ENCODE results near the gene SPARCL1.

Gene SPARCL1

DNA sequence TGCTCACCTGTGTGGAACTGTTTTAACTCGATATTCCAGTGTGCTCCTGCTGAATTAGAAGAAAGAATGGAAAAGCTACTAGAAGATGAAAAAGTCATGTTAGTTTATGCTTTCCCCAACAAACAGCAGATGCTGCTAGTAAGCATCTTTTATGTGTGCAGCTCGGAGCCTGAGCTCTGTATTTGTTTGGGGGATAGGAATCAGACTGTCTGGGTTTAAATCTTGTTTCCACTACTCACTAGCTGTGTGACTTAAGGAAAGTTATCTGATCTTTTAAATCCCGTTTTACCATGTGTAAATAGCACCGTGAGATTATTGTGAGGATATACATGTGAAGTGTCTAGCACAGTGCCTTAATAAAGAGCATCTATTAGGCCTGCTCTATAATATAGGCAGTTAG lies 24.0 kb upstream of the SPARCL1 start:
- H3K27ac Mint-ChIP-seq, result no peak overlapping the region
- DNase-seq, result no peak
- no peaks in the 10 kb centered on the region for H3K9me3 Mint-ChIP-seq
- H3K4me1 Mint-ChIP-seq, result no peaks in the 10 kb centered on the region
- H3K36me3 Mint-ChIP-seq, result no peaks in the 10 kb centered on the region
- CTCF ChIA-PET, result interaction anchor here (0.7 kb wide), 1 partner anchor 9 kb away, joined by 3 read pairs; no protein-coding TSS in a partner anchor
- H3K27me3 Mint-ChIP-seq, result peaks cover 19% of the 10 kb centered on the region
- no peak overlapping the region for H3K4me3 Mint-ChIP-seq

DNA sequence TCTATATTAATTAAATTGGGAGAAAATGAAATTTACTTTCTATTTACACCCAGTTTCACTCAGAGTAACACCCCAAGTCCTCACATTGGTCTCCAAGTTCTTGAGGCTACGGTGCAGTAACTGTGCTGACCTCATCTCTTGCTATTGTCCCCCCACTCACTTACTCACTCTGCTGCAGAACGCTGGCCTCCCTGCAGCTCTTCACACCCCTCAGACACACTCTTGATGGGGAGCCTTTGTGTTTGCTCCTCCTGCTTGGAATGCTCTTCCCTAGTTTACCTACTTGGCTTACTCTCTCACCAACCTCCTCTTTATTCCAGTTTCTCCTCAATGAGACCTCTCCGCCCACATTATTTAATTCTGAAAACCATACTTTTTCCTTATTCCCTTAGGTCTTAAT lies 22.2 kb upstream of the SPARCL1 start:
- H3K4me3 Mint-ChIP-seq, result no peak overlapping the region
- H3K9me3 Mint-ChIP-seq, result no peaks in the 10 kb centered on the region
- no peak for DNase-seq
- no peaks in the 10 kb centered on the region for H3K36me3 Mint-ChIP-seq
- H3K27ac Mint-ChIP-seq, result no peak overlapping the region
- CTCF ChIA-PET, result no interaction called here
- H3K27me3 Mint-ChIP-seq, result peaks cover 15% of the 10 kb centered on the region
- no peaks in the 10 kb centered on the region for H3K4me1 Mint-ChIP-seq

DNA sequence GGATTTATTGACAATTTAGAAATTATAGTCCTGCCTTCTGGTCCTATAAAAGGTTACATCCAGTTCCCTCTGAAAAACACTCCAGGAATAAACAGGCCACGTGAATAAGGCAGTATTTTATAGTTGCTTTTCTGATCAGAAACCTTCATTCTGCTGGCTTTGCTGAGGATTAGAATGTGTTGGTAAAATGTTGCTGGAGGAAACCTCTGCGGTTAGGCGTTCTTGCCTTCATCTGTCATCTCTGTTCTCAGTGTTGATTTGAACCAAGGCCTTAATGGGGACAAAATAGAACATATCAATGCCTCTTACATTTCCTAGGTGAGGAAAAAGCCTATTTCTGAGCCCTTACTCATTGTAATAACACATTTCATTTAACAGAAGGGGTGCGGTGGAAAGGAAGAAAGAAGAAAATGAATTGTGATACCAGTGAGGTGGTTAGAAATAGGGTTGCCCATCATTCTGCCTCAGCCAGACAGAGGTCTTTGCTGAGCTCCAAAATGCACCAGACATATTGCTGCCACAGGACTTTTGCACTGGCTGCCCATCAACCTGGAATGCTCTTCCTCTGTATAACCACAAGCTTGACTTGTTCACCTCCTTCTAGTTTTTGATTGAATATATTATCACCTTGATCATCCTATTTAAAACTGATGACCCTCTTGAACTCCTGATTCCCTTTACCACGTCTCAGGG lies 18.0 kb upstream of the SPARCL1 start:
- H3K4me1 Mint-ChIP-seq, result no peaks in the 10 kb centered on the region
- H3K36me3 Mint-ChIP-seq, result no peaks in the 10 kb centered on the region
- H3K4me3 Mint-ChIP-seq, result no peak overlapping the region
- DNase-seq, result no peak
- no peaks in the 10 kb centered on the region for H3K9me3 Mint-ChIP-seq
- CTCF ChIA-PET, result no interaction called here
- peaks cover 23% of the 10 kb centered on the region for H3K27me3 Mint-ChIP-seq
- H3K27ac Mint-ChIP-seq, result no peak overlapping the region

DNA sequence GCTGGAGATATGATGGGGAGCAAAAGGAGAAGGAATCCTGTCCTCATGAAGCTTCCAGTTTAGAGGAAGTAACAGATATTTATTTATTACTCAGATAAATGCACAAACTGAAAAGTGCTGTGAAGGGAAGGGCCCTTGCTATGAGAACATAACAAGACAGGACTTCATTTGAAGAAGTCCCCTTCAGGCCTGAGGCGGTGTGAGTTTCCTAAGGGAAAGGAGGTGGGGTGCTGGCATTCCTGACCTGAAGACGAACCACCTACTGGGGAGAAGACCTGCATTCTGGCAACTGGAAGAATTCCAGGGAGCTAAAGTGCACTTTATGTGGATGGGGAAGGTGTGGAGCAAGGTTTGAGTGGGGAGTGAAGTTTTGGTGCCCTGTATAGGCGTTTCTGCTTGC lies 15.9 kb upstream of the SPARCL1 start:
- Mint-ChIP-seq H3K36me3 (no peaks in the 10 kb centered on the region), H3K27ac (no peak overlapping the region), H3K27me3 (peaks cover 11% of the 10 kb centered on the region), H3K4me1 (no peaks in the 10 kb centered on the region), H3K9me3 (no peaks in the 10 kb centered on the region), H3K4me3 (no peak overlapping the region)
- DNase-seq, result no peak
- CTCF ChIA-PET, result interaction anchor here (0.7 to 1.5 kb wide), 2 partner anchors 48 to 304 kb away, joined by 3 to 7 read pairs; no protein-coding TSS in a partner anchor

DNA sequence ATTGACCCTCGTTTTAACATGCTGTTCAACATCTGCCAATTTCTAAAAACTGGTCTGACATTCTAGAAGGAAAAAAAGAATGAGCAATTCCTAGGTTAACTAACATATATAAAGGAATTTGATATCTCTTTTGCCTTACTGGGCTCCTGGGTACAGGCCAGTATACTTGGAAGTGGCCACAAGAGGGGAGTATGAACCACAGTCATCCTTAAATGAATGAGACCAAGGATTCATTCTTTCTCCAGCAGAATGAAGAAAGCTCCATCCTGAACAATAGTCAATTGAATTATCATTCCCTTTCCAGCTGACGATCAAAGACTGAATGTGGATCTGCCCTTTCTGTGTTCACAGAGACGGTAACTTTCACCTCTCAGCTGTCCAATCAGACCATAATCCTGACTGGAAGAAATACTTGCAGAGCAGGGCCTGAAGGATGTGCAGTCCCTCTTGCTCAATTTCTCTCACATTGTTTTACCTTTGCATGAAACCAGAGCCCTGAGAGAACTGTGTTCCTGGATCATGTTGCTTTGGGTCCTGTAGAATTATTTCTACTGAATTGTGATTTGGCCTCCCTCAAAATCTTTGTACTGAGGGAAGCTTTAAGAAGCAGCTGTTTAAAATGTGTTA lies 14.8 kb upstream of the SPARCL1 start:
- no peaks in the 10 kb centered on the region for H3K36me3 Mint-ChIP-seq
- CTCF ChIA-PET, result interaction anchor here (0.7 to 1.5 kb wide), 8 partner anchors 9 to 307 kb away, joined by 3 to 7 read pairs (median 3); no protein-coding TSS in a partner anchor
- no peak overlapping the region for H3K27ac Mint-ChIP-seq

DNA sequence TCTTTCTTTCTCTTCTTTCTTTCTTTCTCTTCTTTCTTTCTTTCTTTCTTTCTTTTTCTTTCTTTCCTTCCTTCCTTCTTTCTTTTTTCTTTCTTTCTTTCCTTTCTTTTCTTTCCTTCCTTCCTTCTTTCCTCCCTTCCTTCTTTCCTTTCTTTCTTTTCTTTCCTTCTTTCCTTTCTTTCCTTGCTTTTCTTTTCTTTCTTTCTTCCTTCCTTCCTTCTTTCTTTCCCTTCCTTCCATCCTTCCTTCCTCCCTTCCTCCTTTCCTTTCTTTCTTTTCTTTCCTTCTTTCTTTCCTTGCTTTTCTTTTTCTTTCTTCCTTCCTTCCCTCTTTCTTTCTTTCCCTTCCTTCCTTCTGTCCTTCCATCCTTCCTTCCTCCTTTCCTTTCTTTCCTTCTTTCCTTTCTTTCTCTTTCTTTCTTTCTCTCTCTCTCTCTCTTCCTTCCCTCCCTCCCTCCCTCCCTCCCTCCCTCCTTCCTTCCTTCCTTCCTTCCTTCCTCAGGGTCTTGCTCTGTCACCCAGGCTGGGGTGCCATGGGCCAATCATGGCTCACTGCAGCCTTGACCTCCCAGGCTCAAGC lies 13.6 kb upstream of the SPARCL1 start:
- CTCF ChIA-PET, result no interaction called here
- no peaks in the 10 kb centered on the region for H3K4me1 Mint-ChIP-seq
- no peak overlapping the region for H3K4me3 Mint-ChIP-seq
- H3K9me3 Mint-ChIP-seq, result no peaks in the 10 kb centered on the region
- no peak for DNase-seq
- peaks cover 9% of the 10 kb centered on the region for H3K27me3 Mint-ChIP-seq
- H3K36me3 Mint-ChIP-seq, result no peaks in the 10 kb centered on the region
- H3K27ac Mint-ChIP-seq, result no peak overlapping the region

More for the DNA sequence above, 14.8 kb upstream of the SPARCL1 start:
- H3K27me3 Mint-ChIP-seq, result peaks cover 9% of the 10 kb centered on the region
- H3K9me3 Mint-ChIP-seq, result no peaks in the 10 kb centered on the region
- no peak for DNase-seq
- H3K4me3 Mint-ChIP-seq, result no peak overlapping the region
- no peaks in the 10 kb centered on the region for H3K4me1 Mint-ChIP-seq

DNA sequence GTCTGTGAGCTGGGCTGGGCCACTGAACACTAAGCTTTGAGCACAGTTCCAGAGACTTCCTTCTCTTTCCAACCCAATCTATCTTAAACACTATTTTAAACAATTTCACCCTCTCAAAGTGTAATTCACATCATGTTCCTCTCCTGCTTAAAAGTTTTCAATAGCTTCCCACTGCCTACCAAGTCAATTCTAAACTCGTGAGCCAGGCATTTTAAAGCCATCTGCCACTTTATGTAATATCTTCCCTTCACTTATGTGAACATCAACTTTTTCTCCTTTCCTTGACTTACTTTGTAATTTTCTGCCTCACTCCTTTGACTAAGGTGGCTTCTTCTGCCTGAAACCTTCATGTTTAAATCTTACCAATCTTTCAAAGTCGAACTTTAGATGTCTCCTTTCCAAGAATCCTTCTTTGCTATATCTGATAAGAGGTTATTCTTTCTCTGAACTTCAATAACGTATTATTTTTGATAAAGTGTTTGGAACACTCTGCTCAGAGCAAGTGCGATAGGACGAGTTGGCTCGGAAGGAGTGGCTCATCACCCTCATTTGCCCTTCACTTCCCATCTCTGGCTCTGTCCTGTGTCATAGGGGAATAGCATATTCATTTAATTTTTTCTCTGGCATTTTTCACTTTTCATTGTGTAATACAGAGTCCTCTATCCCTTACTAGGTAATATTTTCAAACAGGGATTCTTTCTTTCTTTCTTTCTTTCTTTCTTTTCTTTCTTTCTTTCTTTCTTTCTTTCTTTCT lies 13.0 kb upstream of the SPARCL1 start:
- no peaks in the 10 kb centered on the region for H3K4me1 Mint-ChIP-seq
- CTCF ChIA-PET, result no interaction called here
- no peak overlapping the region for H3K4me3 Mint-ChIP-seq
- DNase-seq, result no peak
- no peak overlapping the region for H3K27ac Mint-ChIP-seq
- H3K9me3 Mint-ChIP-seq, result no peaks in the 10 kb centered on the region
- H3K36me3 Mint-ChIP-seq, result no peaks in the 10 kb centered on the region
- peaks cover 9% of the 10 kb centered on the region for H3K27me3 Mint-ChIP-seq

DNA sequence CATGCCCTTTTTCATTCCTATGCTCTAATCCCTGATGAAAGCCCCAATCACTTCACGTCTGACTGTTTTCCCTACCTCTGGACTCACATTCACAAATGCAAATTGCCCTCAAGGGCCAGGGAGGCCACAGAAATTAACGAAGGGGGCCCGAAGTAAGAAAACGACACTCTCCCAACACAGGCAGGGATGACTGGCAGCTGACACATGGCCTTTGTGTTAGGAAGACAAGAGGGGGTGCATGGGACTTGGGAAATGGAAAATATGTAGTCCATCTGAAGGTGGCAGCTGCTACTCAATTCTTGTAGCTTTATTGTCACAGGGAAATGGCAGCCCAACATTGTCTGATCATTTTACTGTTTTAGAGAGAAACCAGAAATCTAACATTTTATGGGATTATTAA lies 12.3 kb upstream of the SPARCL1 start:
- Mint-ChIP-seq H3K27me3 (peaks cover 9% of the 10 kb centered on the region), H3K4me3 (no peak overlapping the region), H3K9me3 (no peaks in the 10 kb centered on the region), H3K27ac (no peak overlapping the region), H3K36me3 (no peaks in the 10 kb centered on the region), H3K4me1 (no peaks in the 10 kb centered on the region)
- no peak for DNase-seq
- CTCF ChIA-PET, result no interaction called here

DNA sequence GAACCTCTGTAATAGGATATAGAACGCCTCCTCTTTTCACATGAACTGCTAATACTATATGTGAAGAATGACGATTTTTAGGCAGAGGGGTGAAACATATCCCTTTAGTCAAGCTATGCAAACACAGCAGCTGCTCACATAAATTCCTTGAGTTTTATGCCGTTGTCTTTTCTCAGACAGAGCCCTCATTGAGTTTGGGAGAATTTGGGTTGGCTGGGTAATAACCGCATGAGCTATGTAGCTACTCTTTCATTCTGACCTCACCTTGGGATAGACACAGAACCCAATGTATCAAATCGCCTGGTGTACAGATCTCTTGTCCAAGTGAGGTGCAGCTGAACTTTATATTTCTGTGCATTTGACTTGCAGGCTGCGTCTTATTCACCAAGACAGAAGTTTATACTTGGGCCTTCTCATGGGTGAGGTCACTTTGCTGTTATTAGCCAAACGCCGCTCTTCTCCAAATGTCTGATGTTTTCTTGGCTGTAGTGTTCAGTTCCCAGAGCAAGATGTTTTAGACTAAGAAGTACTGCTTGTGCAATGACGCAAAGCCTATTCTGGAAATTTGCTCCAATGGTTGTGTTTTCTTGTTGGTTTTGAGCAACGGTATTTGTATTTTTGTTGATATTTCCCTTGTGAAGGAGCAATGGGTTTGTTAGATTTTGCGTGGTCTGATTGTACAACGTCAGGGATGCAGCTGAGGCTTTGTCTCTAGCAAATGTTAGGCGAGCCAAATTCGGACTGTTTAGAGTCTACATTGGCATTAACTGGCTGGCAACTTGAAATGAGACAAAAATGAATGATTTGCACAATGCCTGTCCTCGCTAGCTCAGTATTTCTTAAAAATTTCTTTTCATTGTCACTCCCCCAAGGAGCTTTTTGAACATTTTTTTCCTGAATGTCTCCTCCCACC lies 11.2 kb upstream of the SPARCL1 start:
- CTCF ChIA-PET, result interaction anchor here (1.1 kb wide), 1 partner anchor 137 kb away, joined by 3 read pairs; no protein-coding TSS in a partner anchor
- no peaks in the 10 kb centered on the region for H3K9me3 Mint-ChIP-seq

DNA sequence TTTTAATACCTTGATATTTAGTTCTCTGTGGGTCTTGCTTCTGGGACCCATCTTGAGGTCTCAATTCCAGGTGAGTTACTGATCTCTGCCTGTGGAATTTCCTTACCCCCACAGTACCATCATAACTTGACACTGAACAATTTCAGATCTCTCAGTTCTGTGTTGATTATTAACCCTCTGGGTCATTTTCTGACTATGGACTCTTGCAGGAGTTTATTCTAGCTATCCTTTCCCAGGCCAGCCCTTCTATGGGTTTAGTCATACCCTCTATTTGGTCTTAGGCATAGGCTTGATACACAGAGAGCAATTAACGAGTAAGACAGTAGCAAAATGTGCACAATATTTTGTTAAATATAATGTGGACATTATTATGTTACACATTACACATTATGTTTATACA lies 3.7 kb upstream of the SPARCL1 start:
- Mint-ChIP-seq H3K9me3 (no peaks in the 10 kb centered on the region), H3K27me3 (no peaks in the 10 kb centered on the region), H3K27ac (no peak overlapping the region), H3K36me3 (no peaks in the 10 kb centered on the region), H3K4me1 (no peaks in the 10 kb centered on the region), H3K4me3 (no peak overlapping the region)
- CTCF ChIA-PET, result no interaction called here
- DNase-seq, result no peak

More for the DNA sequence above, 11.2 kb upstream of the SPARCL1 start:
- no peak overlapping the region for H3K27ac Mint-ChIP-seq
- no peaks in the 10 kb centered on the region for H3K4me1 Mint-ChIP-seq
- H3K4me3 Mint-ChIP-seq, result no peak overlapping the region
- no peaks in the 10 kb centered on the region for H3K36me3 Mint-ChIP-seq
- DNase-seq, result no peak
- H3K27me3 Mint-ChIP-seq, result peaks cover 9% of the 10 kb centered on the region

DNA sequence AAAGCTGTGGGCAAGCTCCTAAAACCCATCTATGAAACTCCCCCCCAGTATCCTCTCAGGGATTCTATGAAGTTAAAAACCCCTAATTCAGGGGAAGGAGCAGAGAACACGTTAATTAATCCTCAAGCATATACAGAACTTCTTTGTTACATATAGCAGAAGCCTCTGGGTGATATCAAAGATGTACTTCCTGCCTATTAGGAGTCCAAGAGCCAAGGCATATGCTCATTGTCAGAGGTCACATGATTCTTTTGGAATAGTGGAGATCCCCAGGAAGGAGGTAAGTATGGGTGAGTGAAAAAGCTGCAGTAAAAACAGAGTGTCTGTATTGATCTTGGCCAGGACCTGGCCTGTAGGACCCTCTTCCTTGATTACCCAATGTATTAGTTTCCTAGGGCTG lies 2.9 kb upstream of the SPARCL1 start:
- Mint-ChIP-seq H3K9me3 (no peaks in the 10 kb centered on the region), H3K27ac (no peak overlapping the region), H3K4me1 (no peaks in the 10 kb centered on the region), H3K4me3 (no peak overlapping the region), H3K36me3 (no peaks in the 10 kb centered on the region), H3K27me3 (no peaks in the 10 kb centered on the region)
- DNase-seq, result no peak
- CTCF ChIA-PET, result no interaction called here

DNA sequence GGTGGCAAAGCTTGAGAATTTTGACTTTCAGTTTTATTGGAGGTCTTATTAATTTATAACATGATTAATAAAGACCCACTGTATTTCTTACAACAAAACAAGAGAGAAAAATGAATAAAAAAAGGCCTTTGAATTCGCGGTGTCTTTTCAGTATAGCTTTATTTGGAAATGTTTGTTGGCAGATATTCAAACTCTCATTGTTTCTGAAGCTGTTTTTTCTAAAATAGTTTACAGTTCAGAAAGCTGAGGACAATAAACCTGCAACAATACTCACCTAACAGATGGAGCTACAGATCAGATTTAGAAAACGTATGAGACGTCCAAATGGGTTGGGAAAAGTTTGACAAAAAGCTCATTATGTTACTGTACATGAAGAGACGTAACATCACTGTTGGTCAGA lies 2.4 kb upstream of the SPARCL1 start:
- Mint-ChIP-seq H3K9me3 (no peaks in the 10 kb centered on the region), H3K36me3 (no peaks in the 10 kb centered on the region), H3K4me3 (no peak overlapping the region), H3K27me3 (no peaks in the 10 kb centered on the region), H3K27ac (no peak overlapping the region), H3K4me1 (no peaks in the 10 kb centered on the region)
- CTCF ChIA-PET, result no interaction called here
- no peak for DNase-seq

DNA sequence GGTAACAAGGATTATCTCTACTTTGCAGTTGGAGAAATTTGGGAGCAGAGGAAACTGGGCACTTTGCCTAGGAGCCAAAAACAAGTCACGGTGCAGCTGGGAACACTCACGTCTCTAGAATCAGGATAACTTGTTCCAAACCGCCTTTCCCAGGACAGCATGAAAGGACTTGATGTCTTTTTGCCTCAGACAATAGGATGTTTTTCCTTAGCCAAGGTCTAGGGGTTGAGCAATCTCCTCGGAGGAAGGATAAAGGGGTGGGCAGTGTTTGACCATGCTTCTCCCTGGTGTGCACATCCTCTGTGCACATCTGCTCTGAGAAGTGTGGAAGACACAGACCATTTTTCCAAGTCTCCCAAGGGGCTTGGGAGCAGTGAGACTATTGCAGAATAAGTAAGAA lies 1.7 kb upstream of the SPARCL1 start:
- Mint-ChIP-seq H3K4me1 (no peaks in the 10 kb centered on the region), H3K9me3 (no peaks in the 10 kb centered on the region), H3K27me3 (no peaks in the 10 kb centered on the region), H3K36me3 (no peaks in the 10 kb centered on the region), H3K4me3 (no peak overlapping the region), H3K27ac (no peak overlapping the region)
- CTCF ChIA-PET, result no interaction called here
- no peak for DNase-seq

DNA sequence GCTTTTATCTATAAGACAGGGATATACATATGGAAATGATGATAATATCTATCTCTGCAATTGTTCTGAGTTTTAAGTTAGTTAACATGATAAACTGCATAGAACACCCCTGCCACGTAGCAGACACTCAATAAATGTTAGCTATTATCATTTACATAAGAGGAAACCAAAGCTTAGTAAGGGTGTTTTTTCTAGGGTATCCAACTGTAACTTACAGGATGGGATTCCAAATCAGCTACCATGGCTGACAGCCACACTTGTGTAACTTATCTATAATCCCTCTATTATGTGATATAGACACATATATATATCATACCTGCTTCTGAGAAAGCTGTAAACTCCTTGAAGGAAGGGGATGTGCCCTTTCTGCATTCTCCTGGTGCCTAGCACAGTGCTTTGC lies 1.1 kb upstream of the SPARCL1 start:
- CTCF ChIA-PET, result no interaction called here
- Mint-ChIP-seq H3K4me1 (no peaks in the 10 kb centered on the region), H3K27me3 (no peaks in the 10 kb centered on the region), H3K4me3 (no peak overlapping the region), H3K27ac (no peak overlapping the region), H3K36me3 (no peaks in the 10 kb centered on the region), H3K9me3 (no peaks in the 10 kb centered on the region)
- no peak for DNase-seq
